Gastroesophageal sphincter (tissue), 2 donors: Measurements from ENCODE around the gene CYP4F11.

Experiments
- EP300 ChIP-seq: sonication (generic); formaldehyde crosslinking; IDR thresholded peaks from one replicate; pipeline ENCODE4 v1.6.1; 2017; ENCODE audit warnings: antibody characterized with exemption, mild to moderate bottlenecking
- POLR2A ChIP-seq, 2 donors: fragments of 450-650 bp; IDR thresholded peaks; one replicate each; pipeline ENCODE4 v1.6.1; 2017; ENCODE audit warnings: antibody characterized with exemption in 2 of 2, mild to moderate bottlenecking in 2 of 2, moderate library complexity in 1 of 2

DNA sequence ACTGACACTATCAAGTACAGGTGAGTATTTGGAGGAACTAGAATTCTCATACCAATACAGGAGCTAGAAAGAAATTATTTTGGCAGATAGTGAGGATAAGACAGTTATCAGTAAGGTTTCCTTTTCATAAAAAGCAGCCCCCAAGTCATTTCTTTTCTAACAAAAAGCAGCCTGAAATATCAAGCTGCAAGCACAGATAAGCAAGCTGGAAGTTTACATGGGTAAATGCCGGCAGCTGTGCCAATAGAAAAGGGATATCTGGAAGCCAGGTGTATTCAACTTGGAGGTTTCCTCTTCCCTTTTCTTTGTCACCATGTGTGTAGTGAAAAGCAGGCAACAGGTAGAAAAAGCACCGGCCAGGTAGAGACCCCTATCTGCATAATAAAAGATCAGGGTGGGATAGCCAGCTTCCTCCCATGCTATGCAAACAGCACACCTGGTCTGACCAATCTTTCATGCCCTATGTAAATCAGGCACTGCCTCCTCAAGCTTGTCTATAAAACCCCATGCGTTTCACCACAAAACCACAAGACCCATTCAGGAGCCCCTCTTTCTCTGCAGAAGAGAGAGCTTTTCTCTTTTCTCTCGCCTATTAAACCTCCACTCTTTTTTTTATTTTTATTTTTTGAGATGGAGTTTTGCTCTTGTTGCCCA lies 59.4 kb downstream of the CYP4F11 start:
- TF ChIP-seq POLR2A (IDR thresholded peaks at IDR 0.05) (no peak), EP300 (no peak)
